ENCODE data around the gene SLC10A7. TPM values are rescaled to one million over a fixed set of nuclear protein-coding genes. Genes with fewer than 3 reads are reported as not detected.

Gene SLC10A7
- total and polyA plus RNA-seq, 10 of the 15 experiments (the other 5 are each of a cell fraction or from before 2014, with no cell fraction given), result 4.6 to 23.7 (median 15.6) TPM

DNA sequence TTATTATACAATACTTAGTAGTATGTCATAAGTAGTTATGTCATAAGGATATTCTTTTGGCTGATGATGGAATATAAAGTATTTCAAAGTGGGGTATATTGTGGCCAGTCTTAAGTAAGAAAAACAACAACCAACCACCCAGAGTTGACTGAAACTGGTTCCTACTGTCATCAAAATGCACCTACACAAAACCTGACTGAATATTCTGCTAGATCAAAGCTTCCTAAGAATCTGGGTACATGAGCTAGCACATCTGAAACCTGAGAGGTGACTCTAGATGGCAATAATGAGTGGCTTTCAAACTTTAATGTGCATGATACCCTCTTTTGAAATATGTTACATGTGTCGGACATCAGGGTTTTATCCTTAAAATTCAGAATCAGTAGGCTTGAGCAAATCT is 247.0 kb downstream of the SLC10A7 start (continued):
- TF ChIP-seq MEF2A (IDR thresholded peaks at IDR 0.05; ENCODE audit: insufficient read depth, low read depth, low read length) (no peak), MXI1 (IDR thresholded peaks at IDR 0.05; ENCODE audit: low read depth, low read length) (no peak), PML (IDR thresholded peaks at IDR 0.05; ENCODE audit: low read length) (no peak), BHLHE40 (IDR thresholded peaks at IDR 0.05; ENCODE audit: borderline replicate concordance in 1 of 2, low read depth in 2 of 2, low read length in 1 of 2) (no peak), EP300 (IDR thresholded peaks at IDR 0.05; ENCODE audit: borderline replicate concordance in 1 of 2, control insufficient read depth in 1 of 2, low read depth in 2 of 2, low read length in 2 of 2) (0 out of 4 replicates have a peak, but pooled peaks of 1 of the 2 experiments have one; percentile 30), CBX3 (IDR thresholded peaks at IDR 0.05; ENCODE audit: borderline replicate concordance, low read depth) (no peak), TCF7 (IDR thresholded peaks at IDR 0.05; ENCODE audit: borderline replicate concordance) (peak; percentile 48; the same call in 1 of the 2 replicates), TCF12 (IDR thresholded peaks at IDR 0.05; ENCODE audit: low read depth, low read length) (no peak), FOXK2 (IDR thresholded peaks at IDR 0.05) (no peak), CBX5 (IDR thresholded peaks at IDR 0.05; ENCODE audit: low read depth) (no peak), POLR2AphosphoS2 (IDR thresholded peaks at IDR 0.05; ENCODE audit: low read depth, low read length) (no peak), LARP7 (IDR thresholded peaks at IDR 0.05) (no peak), SUZ12 (IDR thresholded peaks at IDR 0.05; ENCODE audit: unreplicated experiment) (no peak), MTA3 (IDR thresholded peaks at IDR 0.05; ENCODE audit: borderline replicate concordance, low read length) (no peak), HDAC6 (IDR thresholded peaks at IDR 0.05; ENCODE audit: unreplicated experiment) (no peak), RBBP5 (conservative IDR thresholded peaks at IDR 0.05) (no peak), ZNF24 (IDR thresholded peaks at IDR 0.05) (peak; percentile 25; the same call in 1 of the 2 replicates)
- TF ChIP-seq, protein P1, sequence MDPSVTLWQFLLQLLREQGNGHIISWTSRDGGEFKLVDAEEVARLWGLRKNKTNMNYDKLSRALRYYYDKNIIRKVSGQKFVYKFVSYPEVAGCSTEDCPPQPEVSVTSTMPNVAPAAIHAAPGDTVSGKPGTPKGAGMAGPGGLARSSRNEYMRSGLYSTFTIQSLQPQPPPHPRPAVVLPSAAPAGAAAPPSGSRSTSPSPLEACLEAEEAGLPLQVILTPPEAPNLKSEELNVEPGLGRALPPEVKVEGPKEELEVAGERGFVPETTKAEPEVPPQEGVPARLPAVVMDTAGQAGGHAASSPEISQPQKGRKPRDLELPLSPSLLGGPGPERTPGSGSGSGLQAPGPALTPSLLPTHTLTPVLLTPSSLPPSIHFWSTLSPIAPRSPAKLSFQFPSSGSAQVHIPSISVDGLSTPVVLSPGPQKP (IDR thresholded peaks at IDR 0.05; ENCODE audit: low read depth, low read length), result no peak
- TF ChIP-seq, protein P2, sequence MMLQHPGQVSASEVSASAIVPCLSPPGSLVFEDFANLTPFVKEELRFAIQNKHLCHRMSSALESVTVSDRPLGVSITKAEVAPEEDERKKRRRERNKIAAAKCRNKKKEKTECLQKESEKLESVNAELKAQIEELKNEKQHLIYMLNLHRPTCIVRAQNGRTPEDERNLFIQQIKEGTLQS (IDR thresholded peaks at IDR 0.05; ENCODE audit: borderline replicate concordance, extremely low read depth, low read depth, low read length), result no peak
- TF ChIP-seq, protein P3, sequence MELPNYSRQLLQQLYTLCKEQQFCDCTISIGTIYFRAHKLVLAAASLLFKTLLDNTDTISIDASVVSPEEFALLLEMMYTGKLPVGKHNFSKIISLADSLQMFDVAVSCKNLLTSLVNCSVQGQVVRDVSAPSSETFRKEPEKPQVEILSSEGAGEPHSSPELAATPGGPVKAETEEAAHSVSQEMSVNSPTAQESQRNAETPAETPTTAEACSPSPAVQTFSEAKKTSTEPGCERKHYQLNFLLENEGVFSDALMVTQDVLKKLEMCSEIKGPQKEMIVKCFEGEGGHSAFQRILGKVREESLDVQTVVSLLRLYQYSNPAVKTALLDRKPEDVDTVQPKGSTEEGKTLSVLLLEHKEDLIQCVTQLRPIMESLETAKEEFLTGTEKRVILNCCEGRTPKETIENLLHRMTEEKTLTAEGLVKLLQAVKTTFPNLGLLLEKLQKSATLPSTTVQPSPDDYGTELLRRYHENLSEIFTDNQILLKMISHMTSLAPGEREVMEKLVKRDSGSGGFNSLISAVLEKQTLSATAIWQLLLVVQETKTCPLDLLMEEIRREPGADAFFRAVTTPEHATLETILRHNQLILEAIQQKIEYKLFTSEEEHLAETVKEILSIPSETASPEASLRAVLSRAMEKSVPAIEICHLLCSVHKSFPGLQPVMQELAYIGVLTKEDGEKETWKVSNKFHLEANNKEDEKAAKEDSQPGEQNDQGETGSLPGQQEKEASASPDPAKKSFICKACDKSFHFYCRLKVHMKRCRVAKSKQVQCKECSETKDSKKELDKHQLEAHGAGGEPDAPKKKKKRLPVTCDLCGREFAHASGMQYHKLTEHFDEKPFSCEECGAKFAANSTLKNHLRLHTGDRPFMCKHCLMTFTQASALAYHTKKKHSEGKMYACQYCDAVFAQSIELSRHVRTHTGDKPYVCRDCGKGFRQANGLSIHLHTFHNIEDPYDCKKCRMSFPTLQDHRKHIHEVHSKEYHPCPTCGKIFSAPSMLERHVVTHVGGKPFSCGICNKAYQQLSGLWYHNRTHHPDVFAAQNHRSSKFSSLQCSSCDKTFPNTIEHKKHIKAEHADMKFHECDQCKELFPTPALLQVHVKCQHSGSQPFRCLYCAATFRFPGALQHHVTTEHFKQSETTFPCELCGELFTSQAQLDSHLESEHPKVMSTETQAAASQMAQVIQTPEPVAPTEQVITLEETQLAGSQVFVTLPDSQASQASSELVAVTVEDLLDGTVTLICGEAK (IDR thresholded peaks at IDR 0.05; ENCODE audit: borderline replicate concordance), result no peak
